HG03135 (cell line): ENCODE data around the gene NUCB2.
"Not testable (repeated sequence)": the region's sequence is repeated elsewhere in the genome, so short reads cannot be mapped to it uniquely, and the experiment has no call there.

ENCODE experiments used
- ATAC-seq: cut with Tn5 transposase; IDR thresholded peaks from one replicate; pipeline ENCODE4 v1.9.1; 2021; ENCODE audit warnings: mild to moderate bottlenecking, moderate library complexity; ENCODE audit not compliant: unreplicated experiment

NUCB2 gene

DNA sequence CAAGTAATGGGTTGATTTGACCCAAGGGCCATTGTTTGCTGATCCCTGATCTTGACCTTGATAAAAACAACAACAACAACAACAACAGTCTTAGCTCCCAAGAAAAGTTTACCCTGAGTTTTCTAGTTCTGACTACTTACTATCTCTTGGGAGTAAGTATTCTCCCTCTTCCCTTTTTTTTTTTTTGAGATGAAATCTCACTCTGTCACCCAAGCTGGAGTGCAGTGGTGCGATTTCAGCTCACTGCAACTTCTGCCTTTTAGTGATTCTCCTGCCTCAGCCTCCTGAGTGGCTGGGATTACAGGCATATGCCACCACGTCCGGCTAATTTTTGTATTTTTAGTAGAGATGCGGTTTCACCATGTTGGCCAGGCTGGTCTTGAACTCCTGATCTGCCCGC is 8.0 kb upstream of the NUCB2 start:
- ATAC-seq = not testable (repeated sequence)

GRCh38 chr11:17268902-17269301 is 7.6 kb upstream of the NUCB2 start:
- ATAC-seq = no peak

- no peak for ATAC-seq
Observed at GRCh38 chr11:17272801-17273200, 3.7 kb upstream of the NUCB2 start.

- no peak for ATAC-seq
Observed at GRCh38 chr11:17273211-17273610, 3.3 kb upstream of the NUCB2 start.

GRCh38 chr11:17273668-17274282 is 2.8 kb upstream of the NUCB2 start:
- no peak for ATAC-seq

GRCh38 chr11:17275400-17276235 is 921 bp upstream of the NUCB2 start:
- ATAC-seq = no peak

- ATAC-seq = peak; percentile 14
Observed at GRCh38 chr11:17277024-17277584, 565 bp downstream of the NUCB2 start.

DNA sequence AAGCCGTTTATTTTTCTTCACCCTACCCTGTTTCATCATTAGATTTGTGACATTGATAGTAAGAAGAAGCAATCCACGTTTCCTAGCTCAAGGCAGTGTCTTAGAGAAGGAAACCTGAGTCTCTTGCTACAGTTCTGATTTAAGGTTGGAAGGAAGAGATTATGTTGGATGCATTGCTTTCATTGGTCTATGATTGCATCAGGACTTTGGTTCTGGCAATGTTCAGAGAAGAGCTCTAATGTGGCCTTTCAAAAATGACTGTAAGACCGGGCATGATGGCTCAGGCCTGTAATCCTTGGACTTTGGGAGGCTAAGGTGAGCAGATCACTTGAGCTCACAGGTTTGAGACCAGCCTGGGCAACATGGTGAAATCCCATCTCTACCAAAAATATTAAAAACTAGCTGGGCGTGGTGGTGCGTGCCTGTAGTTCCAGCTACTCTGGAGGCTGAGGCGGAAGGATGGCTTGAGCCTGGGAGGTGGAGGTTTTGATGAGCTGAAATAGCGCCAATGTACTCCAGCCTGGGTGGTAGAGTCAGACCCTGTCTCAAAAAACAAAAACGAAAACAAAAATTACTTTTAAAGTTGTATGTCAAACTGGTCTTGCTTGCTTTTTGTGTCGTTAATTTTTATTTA is 4.1 kb downstream of the NUCB2 start:
- no peak for ATAC-seq

- no peak for ATAC-seq
Observed at GRCh38 chr11:17286332-17286731, 9.8 kb downstream of the NUCB2 start.

- ATAC-seq = no peak
Observed at GRCh38 chr11:17287058-17287457, 10.5 kb downstream of the NUCB2 start.

- ATAC-seq = no peak
Observed at GRCh38 chr11:17291710-17292109, 15.2 kb downstream of the NUCB2 start.

GRCh38 chr11:17293311-17293710 is 16.8 kb downstream of the NUCB2 start:
- ATAC-seq = no peak

GRCh38 chr11:17294033-17294432 is 17.5 kb downstream of the NUCB2 start:
- ATAC-seq = peak; percentile 64

DNA sequence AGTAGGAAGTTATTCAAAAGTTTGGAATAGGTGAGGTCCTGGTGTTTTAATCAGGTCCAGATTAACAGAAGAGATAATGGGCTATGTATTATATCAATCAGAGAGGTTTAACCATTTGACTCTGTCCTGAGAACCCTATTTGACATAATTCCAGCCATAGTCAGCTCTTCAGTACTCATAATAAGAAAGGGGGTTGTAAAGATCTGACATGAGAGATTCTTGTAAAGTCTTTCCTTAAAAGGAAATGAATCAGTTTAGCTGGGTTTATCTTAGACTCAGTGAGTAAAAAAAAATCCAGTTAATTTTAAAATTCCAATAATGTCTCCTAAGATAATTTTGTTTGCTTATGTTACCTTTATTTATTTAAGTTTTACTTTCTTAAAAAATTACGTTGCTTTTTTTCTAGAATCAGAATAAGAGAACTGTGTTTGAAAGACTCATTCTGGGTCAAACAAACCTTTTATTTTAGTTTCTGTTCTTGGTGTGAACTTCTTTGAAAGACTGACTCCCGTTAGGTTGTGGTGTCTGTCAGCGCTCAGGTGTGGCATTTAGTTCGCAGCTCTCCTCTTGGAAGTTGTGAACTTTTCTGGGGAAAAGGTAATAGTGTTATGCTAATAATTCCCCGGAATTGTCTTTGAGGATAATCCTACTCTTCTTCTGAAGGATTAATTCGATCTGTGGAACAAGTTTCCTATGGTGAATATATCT is 20.5 kb downstream of the NUCB2 start:
- no peak for ATAC-seq

DNA sequence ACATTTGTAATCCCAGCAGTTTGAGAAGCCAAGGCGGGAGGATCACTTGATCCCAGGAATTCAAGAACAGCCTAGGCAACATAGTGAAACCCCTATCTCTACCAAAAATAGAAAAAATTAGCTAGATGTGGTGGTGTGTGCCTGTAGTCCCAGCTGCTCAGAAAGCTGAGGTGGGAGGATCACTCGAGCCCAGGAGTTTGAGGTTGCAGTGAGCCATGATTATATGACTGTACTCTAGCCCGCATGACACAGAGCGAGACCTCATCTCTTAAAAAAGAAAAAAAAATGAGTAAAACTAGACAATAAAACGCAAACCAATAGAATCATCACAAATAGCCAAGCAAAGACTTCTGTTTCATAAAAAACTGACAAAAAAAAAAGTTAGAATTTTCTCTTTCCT is 21.8 kb downstream of the NUCB2 start:
- ATAC-seq = peak; percentile 76

DNA sequence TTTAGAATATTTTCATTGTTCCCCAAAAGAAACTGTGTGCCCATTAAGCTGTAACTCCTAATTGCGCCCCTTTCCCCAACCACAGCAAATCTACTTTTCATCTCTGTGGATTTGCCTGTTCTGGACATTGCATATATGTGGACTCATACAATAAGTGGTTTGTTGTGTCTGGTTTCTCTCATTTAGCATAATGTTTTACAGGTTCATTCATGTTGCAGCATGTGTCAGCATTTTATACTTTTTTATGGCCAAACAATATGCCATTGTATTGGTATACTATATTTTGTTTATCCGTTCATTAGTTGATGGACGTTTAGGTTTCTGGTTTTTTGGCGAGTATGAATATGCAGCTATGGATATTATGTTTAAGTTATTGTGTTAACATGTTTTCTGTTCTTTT is 23.8 kb downstream of the NUCB2 start:
- ATAC-seq = no peak

GRCh38 chr11:17313349-17314231 is 37.1 kb downstream of the NUCB2 start:
- no peak for ATAC-seq

GRCh38 chr11:17314232-17314547 is 37.7 kb downstream of the NUCB2 start:
- no peak for ATAC-seq

DNA sequence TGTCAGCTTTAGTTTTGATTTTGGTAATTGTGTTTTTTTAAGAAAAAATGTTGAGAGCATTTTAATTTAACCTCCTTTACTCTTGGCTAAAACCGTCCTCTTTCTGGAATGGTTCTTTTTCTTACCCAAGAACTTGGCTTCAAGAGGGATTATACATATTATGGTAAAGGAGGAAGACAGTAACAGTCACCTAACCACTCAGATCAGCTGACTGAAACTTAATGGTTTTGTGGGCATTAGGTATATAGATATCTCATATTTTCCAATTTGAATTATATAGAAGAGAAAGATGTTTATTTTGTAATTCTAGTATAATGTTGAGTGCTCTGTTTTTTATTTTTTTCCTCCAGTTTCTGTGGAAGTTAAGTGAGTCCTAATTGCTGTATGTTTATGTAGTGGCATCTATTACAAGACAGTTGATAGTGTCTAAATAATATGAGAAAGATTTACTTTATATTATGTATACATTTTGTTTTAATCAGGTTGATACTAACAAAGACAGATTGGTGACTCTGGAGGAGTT is 38.4 kb downstream of the NUCB2 start:
- ATAC-seq = no peak

DNA sequence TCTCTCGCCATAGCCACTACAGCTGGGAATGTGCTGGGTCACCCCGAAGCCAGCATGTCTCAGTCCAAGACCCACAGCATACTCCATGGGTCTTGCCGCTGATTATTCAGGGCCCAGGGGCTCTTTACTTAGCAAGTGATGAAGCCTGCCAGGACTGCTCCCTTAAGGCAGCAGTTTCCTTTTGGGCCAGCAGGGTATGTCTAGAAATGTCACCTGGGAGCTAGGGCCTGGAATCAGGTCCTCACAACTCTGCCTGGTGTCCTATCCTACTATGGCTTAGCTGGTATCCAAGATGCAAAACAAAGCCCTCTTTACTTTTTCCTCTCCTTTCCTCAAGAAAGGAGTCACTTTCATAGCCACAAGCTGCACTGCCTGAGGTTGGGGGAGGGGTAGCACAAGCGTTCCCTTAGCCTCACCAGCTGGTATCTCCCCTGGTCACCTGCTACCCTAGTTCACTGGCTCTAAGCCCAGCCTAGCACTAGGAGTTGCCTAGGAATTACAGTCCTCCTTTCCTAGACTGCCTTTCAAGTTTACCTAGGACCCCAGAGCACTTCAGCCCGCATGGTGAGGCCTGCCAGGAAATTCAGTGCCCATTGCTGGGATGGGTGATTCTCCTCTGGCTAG is 52.4 kb downstream of the NUCB2 start:
- ATAC-seq = no peak
